Activated CD4-positive, alpha-beta T cell treated with anti-CD3 and anti-CD28 coated beads, Interleukin-10, Interleukin-2, amounts not matched to agents 100 ng/mL and 50 ng/mL, durations not matched to agents 16 hours and 8 hours (primary cell): ENCODE data around the gene PLLP.

ENCODE experiments used
- DNase-seq: peaks from one replicate; pipeline ENCODE4 v3.0.0-alpha.2; 2020

PLLP gene

GRCh38 chr16:57252148-57252721 is 32.2 kb downstream of the PLLP start:
- no peak for DNase-seq

- no peak for DNase-seq
These were observed 33.1 kb downstream of the PLLP start for GRCh38 chr16:57251352-57251751.

GRCh38 chr16:57245472-57246113 is 38.9 kb downstream of the PLLP start:
- DNase-seq = peak; percentile 29

GRCh38 chr16:57244767-57245471 is 39.6 kb downstream of the PLLP start, which contains the start of gene ARL2BP:
Gene ARL2BP, plus strand, starts transcription at chr16:57245259. Its CDS starts 109 bp downstream, at chr16:57245368.
- peak; percentile 98 for DNase-seq

GRCh38 chr16:57244463-57244766 is 40.1 kb downstream of the PLLP start:
- DNase-seq = no peak

GRCh38 chr16:57242650-57243049 is 41.8 kb downstream of the PLLP start:
- DNase-seq = no peak

GRCh38 chr16:57240851-57241250 is 43.6 kb downstream of the PLLP start:
- DNase-seq = no peak

GRCh38 chr16:57239107-57239506 is 45.4 kb downstream of the PLLP start:
- peak; percentile 44 for DNase-seq

GRCh38 chr16:57238682-57239081 is 45.8 kb downstream of the PLLP start:
- no peak for DNase-seq

- no peak for DNase-seq
These were observed 48.5 kb downstream of the PLLP start for GRCh38 chr16:57236022-57236350.

- DNase-seq = peak; percentile 75
These were observed 49.1 kb downstream of the PLLP start for GRCh38 chr16:57235128-57236021.

GRCh38 chr16:57234707-57235092 is 49.8 kb downstream of the PLLP start:
- DNase-seq = no peak

- DNase-seq = no peak
These were observed 50.3 kb downstream of the PLLP start for GRCh38 chr16:57233944-57234706.

- DNase-seq = no peak
These were observed 52.6 kb downstream of the PLLP start for GRCh38 chr16:57231821-57232350.

- DNase-seq = no peak
These were observed 55.4 kb downstream of the PLLP start for GRCh38 chr16:57229079-57229478.

GRCh38 chr16:57226701-57227621 is 57.5 kb downstream of the PLLP start:
- DNase-seq = no peak

GRCh38 chr16:57225978-57226377 is 58.5 kb downstream of the PLLP start:
- DNase-seq = no peak

- DNase-seq = no peak
These were observed 59.7 kb downstream of the PLLP start for GRCh38 chr16:57224651-57225335.

- no peak for DNase-seq
These were observed 61.4 kb downstream of the PLLP start for GRCh38 chr16:57223057-57223456.

- no peak for DNase-seq
These were observed 67.5 kb downstream of the PLLP start for GRCh38 chr16:57216968-57217367.

- no peak for DNase-seq
These were observed 71.0 kb downstream of the PLLP start for GRCh38 chr16:57213462-57213861.
